CD4-positive, alpha-beta memory T cell (primary cell): Measurements from ENCODE around the gene TMED6. TPM values are rescaled to one million over a fixed set of nuclear protein-coding genes. Genes with fewer than 3 reads are reported as not detected.
A peak's percentile ranks its signal among the peaks of the same experiment; 100 is the strongest.

Experiments used
- CTCF ChIA-PET: fragments of 350-600 bp; sonication (Branson Sonifier 250); formaldehyde crosslinking; loops from one replicate; lab custom pipeline; 2021; ENCODE audit warnings: inconsistent platforms; ENCODE audit not compliant: partially characterized antibody; lab: Charles Lee
- POLR2A ChIA-PET: fragments of 350-600 bp; sonication (Branson Sonifier 250); formaldehyde crosslinking; loops from one replicate; lab custom pipeline; 2021; ENCODE audit not compliant: partially characterized antibody; lab: Charles Lee
- DNase-seq, 5 donors: peaks; one replicate each; pipeline versions ENCODE4 v3.0.0 to v3.0.0-alpha.2; 2020 to 2022; ENCODE audit warnings: mixed read lengths in 1 of 5
- H3K27ac ChIP-seq: one replicate; pipeline ENCODE4 v1.7.0; 2013; ENCODE audit warnings: low read depth, low read length
- H3K27me3 ChIP-seq: 2 replicates; pipeline ENCODE4 v1.7.0; 2013; ENCODE audit warnings: mild to moderate bottlenecking, low read length, moderate library complexity; ENCODE audit not compliant: insufficient read depth
- H3K36me3 ChIP-seq: 2 replicates; pipeline ENCODE4 v1.7.0; 2013; ENCODE audit warnings: mild to moderate bottlenecking, low read length, moderate library complexity; ENCODE audit not compliant: insufficient read depth
- H3K4me1 ChIP-seq: 2 replicates; pipeline ENCODE4 v1.7.0; 2013; ENCODE audit warnings: mild to moderate bottlenecking, low read length, moderate library complexity; ENCODE audit not compliant: insufficient read depth
- H3K4me3 ChIP-seq, 2 donors: one replicate each; pipeline ENCODE4 v1.7.0; 2013; ENCODE audit warnings: low read length in 2 of 2, mild to moderate bottlenecking in 1 of 2
- H3K9me3 ChIP-seq, 2 donors: one replicate each; pipeline ENCODE4 v1.7.0; 2013; ENCODE audit warnings: low read length in 2 of 2, control low read depth in 1 of 2; ENCODE audit not compliant: control insufficient read depth in 1 of 2
- H3K27ac Mint-ChIP-seq, 7 donors: one replicate each; pipeline ENCODE4 v1.8.0; 2020 to 2021; ENCODE audit warnings: mixed read lengths in 7 of 7, mild to moderate bottlenecking in 6 of 7, inconsistent platforms in 3 of 7, moderate library complexity in 3 of 7
- H3K27me3 Mint-ChIP-seq, 2 donors: one replicate each; pipeline ENCODE4 v1.8.0; 2020 to 2021; ENCODE audit warnings: mixed read lengths in 2 of 2
- H3K36me3 Mint-ChIP-seq, 2 donors: one replicate each; pipeline ENCODE4 v1.8.0; 2020 to 2021; ENCODE audit warnings: mixed read lengths in 2 of 2, inconsistent platforms in 1 of 2, mild to moderate bottlenecking in 1 of 2
- H3K4me1 Mint-ChIP-seq, 4 donors: one replicate each; pipeline ENCODE4 v1.8.0; 2020 to 2021; ENCODE audit warnings: mixed read lengths in 4 of 4, mild to moderate bottlenecking in 1 of 4
- H3K4me3 Mint-ChIP-seq, 8 donors: one replicate each; pipeline ENCODE4 v1.8.0; 2020 to 2021; ENCODE audit warnings: mixed read lengths in 8 of 8, mild to moderate bottlenecking in 7 of 8, moderate library complexity in 6 of 8, inconsistent platforms in 3 of 8
- H3K9me3 Mint-ChIP-seq, 8 donors: one replicate each; pipeline ENCODE4 v1.8.0; 2020 to 2021; ENCODE audit warnings: mixed read lengths in 8 of 8, mild to moderate bottlenecking in 5 of 8, inconsistent platforms in 3 of 8, moderate library complexity in 1 of 8
- intact Hi-C: fragments of 100-400 bp; cut with micrococcal nuclease; formaldehyde crosslinking; loops from one replicate; pipeline ENCODE4 v1.15.1; 2023
- polyA plus RNA-seq, 2 donors: library from polyadenylated mRNA; unstranded; fragments of 300-500 nt; fragmentation: Illumina TruSeq; gene quantifications; one replicate each; pipeline ENCODE4 v1.2.3, GENCODE V29; 2021
- total RNA-seq, 2 experiments: library from RNA; stranded (reverse); gene quantifications; one replicate each; pipeline ENCODE4 v1.2.3, GENCODE V29; 2021

TMED6 gene
- total RNA-seq: 1 to 10 TPM; 2.5 to 5.4 TPM
- polyA plus RNA-seq: under 1 TPM in 1 of 2 donors, not detected in 1; 0.30 TPM

DNA sequence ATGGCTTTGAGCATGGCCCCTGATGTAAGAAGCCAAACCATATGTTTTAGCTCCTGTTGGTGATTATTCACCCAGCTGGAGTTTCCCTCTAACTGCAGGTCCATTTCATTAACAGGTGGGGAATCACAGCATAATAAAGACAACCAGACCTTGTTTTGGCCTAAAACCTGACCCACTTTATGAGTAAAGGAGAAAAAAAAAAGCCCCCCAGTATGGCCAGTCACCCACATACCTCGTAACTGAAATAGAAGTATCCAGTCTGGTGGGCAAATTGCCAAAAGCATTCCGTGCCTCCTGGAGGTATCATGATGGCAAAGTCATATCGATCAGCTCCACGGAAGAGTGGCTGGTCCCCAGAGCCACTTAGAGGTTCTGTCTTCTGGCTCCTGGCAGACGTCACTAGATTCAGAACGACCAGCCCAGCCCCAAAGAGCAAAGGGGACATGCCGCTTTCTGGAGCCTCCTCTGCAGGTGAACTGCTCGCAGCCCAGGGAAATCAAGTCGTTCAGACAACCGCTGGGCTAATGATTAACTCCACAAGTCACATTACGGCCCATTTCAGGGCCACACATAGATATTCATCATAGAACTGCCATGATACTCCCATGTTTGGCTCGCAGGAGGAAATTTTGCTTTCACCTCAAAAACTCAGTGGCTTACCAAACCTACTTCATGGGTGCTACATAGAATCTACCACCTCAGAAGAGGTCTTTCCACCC lies at the start of gene TMED6:
Gene TMED6, minus strand, starts transcription at position 478 of the 719 bp plus-strand sequence. Its CDS starts 33 bp downstream, at position 445.
- Histone ChIP-seq H3K27me3 (no peaks in the 10 kb centered on the region), H3K4me1 (no peaks in the 10 kb centered on the region), H3K9me3 (no peaks in the 10 kb centered on the region), H3K27ac (no peak within 1 kb of the TSS), H3K4me3 (no peak within 1 kb of the TSS), H3K36me3 (peaks cover 7% of the 10 kb centered on the region)
- no peak within 1 kb of the TSS for H3K4me3 Mint-ChIP-seq
- H3K4me1 Mint-ChIP-seq: peaks cover 0 to 4% (median 1%) of the 10 kb centered on the region in 4 donors
- ChIA-PET CTCF (no interaction called here), POLR2A (interaction anchor here (0.6 to 0.9 kb wide), 3 partner anchors 22 to 411 kb away, joined by 3 to 6 read pairs (median 3); partner anchors contain the start of gene WWP2)
- intact Hi-C loops: no loop called here
- peaks cover 0 to 2% (median 0%) of the 10 kb centered on the region in 8 donors for H3K9me3 Mint-ChIP-seq
- peak within 1 kb of the TSS in 2 of 7 donors; percentile 15 to 68 for H3K27ac Mint-ChIP-seq
- DNase-seq: no peak
- H3K36me3 Mint-ChIP-seq: peaks cover 9 to 48% of the 10 kb centered on the region in 2 donors
- H3K27me3 Mint-ChIP-seq: no peaks in the 10 kb centered on the region

DNA sequence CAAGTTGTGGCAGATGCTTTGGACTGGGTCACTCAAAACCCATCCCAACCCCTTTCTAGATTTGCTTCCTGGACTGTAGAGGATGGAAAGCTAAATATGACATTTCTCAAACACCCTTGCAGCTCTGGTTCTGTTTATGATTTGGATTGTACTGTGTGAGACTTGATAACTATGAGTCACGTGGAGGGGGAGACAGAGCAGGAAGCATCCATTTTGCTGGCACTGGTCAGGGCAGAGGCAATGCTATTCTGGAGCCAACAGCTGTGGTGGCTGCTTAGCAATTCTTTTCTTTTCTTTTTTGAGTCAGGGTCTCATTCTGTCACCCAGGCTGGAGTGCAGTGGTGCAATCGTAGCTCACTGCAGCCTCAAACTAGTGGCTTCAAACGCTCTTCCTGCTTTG lies 47.8 kb upstream of the TMED6 start:
- H3K4me1 Mint-ChIP-seq: peaks cover 0 to 6% (median 5%) of the 10 kb centered on the region in 4 donors
- H3K9me3 ChIP-seq: no peaks in the 10 kb centered on the region
- H3K9me3 Mint-ChIP-seq: no peaks in the 10 kb centered on the region
- no peak overlapping the region for H3K27ac ChIP-seq
- peaks cover 0 to 3% of the 10 kb centered on the region in 2 donors for H3K27me3 Mint-ChIP-seq
- H3K27ac Mint-ChIP-seq: no peak overlapping the region
- intact Hi-C loops: loop anchor here (5.0 kb wide), 2 partner anchors 308 to 1253 kb away; no protein-coding TSS in a partner anchor
- H3K36me3 ChIP-seq: no peaks in the 10 kb centered on the region
- POLR2A ChIA-PET: no interaction called here
- CTCF ChIA-PET: interaction anchor here (1.4 to 2.1 kb wide), 3 partner anchors 19 to 355 kb away, joined by 4 to 6 read pairs (median 4); partner anchors contain the start of gene NOB1
- DNase-seq: no peak
- no peaks in the 10 kb centered on the region for H3K27me3 ChIP-seq
- no peak overlapping the region for H3K4me3 ChIP-seq
- no peak overlapping the region for H3K4me3 Mint-ChIP-seq
- H3K36me3 Mint-ChIP-seq: no peaks in the 10 kb centered on the region
- H3K4me1 ChIP-seq: peaks cover 4% of the 10 kb centered on the region

DNA sequence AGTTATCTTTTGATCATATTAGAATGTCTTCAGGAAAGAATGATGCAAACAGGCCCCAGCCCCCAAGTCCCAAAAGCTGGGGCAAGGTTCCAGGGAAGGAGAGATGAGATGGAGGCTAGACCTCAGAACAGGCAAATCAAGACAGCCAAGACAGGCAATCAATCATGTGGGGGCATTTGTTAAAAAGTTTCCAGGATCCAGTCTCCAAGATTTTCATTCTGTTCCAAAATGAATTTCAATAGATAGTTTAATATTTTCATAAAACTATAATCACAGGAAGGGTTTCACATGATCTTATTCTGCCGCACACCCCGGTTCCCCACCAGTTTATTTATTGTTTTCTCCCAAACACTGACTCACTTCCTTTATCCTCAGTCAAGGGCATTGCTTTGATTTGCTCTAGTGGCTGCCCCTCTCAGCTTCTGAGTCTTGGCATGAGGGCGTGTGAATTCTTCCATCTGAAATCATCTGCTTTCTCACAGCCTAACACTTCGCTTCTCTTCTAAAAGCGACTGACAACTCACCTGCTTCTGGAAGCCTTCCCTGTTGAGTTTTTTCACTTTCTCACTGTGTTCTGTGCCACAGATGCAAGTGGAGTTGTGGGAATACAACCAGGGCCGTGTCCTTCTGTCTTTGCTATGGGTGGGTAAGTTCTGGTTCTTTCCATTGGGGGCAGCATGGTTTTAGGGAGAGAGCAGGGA lies 46.4 kb upstream of the TMED6 start:
- H3K36me3 ChIP-seq: no peaks in the 10 kb centered on the region
- H3K4me3 ChIP-seq: no peak overlapping the region
- Mint-ChIP-seq H3K36me3 (no peaks in the 10 kb centered on the region), H3K27ac (no peak overlapping the region), H3K4me3 (no peak overlapping the region), H3K4me1 (peaks cover 0 to 6% (median 5%) of the 10 kb centered on the region in 4 donors), H3K9me3 (no peaks in the 10 kb centered on the region), H3K27me3 (peaks cover 0 to 3% of the 10 kb centered on the region in 2 donors)
- DNase-seq: no peak
- POLR2A ChIA-PET: no interaction called here
- intact Hi-C loops: loop anchor here (2.0 to 5.0 kb wide), 3 partner anchors 47 to 1254 kb away; no protein-coding TSS in a partner anchor
- CTCF ChIA-PET: interaction anchor here (0.7 to 4.5 kb wide), 8 partner anchors 20 to 356 kb away, joined by 3 to 36 read pairs (median 6); partner anchors contain the start of gene NOB1
- peaks cover 4% of the 10 kb centered on the region for H3K4me1 ChIP-seq
- no peaks in the 10 kb centered on the region for H3K9me3 ChIP-seq
- no peak overlapping the region for H3K27ac ChIP-seq
- H3K27me3 ChIP-seq: no peaks in the 10 kb centered on the region

DNA sequence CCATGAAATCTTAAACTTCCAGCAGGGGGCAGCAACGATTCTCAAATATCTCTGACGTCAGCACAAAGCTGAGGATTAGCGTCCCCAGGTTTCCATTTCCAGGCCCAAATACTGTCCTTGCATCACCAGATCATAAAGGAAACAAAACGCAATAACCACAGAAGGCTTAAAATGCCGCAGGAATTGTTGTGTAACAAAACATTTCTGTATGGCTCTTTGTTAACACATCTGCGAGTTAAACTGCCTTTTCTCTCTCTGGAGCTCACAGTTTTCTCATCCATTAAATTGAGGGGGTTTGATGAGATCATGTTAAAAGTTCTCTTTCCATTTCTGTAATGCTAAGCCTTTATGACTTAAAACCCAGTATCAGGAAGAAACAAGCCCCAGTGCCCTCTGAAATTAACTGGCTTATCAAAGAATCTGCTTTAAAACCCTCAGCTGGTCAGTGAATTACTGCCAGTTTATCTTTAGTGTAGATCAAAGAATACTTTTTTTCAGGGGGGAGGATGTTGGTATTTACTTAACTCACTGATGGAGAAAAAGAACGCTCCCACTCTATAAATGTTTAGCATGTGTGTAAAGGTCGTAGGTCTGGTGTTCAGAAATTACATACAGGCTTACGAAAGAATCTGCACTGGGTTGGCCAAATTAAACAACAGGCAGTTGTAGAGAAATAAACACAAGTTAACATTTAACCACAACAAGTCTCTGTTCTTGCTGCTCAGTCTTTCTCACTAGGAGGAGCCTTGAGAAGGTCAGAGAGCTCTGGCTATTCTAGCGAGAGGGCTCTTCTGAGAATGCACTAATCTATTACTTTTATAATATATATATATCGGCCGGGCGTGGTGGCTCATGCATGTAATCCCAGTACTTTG lies 44.8 kb upstream of the TMED6 start:
- peak overlapping the region; percentile 31 for H3K27ac ChIP-seq
- intact Hi-C loops: loop anchor here (1.0 to 5.0 kb wide), 7 partner anchors 28 to 1256 kb away; partner anchors contain the start of genes CYB5B and NOB1
- H3K36me3 ChIP-seq: no peaks in the 10 kb centered on the region
- H3K4me1 Mint-ChIP-seq: peaks cover 0 to 6% (median 5%) of the 10 kb centered on the region in 4 donors
- H3K4me3 ChIP-seq: no peak overlapping the region
- no peaks in the 10 kb centered on the region for H3K9me3 ChIP-seq
- no peaks in the 10 kb centered on the region for H3K36me3 Mint-ChIP-seq
- ChIA-PET CTCF (interaction anchor here (0.6 to 4.5 kb wide), 46 partner anchors 8 to 374 kb away, joined by 3 to 36 read pairs (median 4); partner anchors contain the start of genes CYB5B and NOB1), POLR2A (interaction anchor here (0.8 to 1.2 kb wide), 5 partner anchors 10 to 358 kb away, joined by 3 to 7 read pairs (median 4); partner anchors contain the start of gene NOB1)
- no peaks in the 10 kb centered on the region for H3K27me3 ChIP-seq
- peak overlapping the region in 6 of 7 donors; percentile 6 to 81 (median 24) for H3K27ac Mint-ChIP-seq
- DNase-seq: peak; percentile 65 to 76 (median 68)
- peaks cover 4% of the 10 kb centered on the region for H3K4me1 ChIP-seq
- H3K9me3 Mint-ChIP-seq: no peaks in the 10 kb centered on the region
- H3K4me3 Mint-ChIP-seq: peak overlapping the region in 1 of 8 donors; percentile 27
- peaks cover 0 to 3% of the 10 kb centered on the region in 2 donors for H3K27me3 Mint-ChIP-seq

GRCh38 chr16:69395859-69396186 lies 44.2 kb upstream of the TMED6 start:
- Histone ChIP-seq H3K27me3 (no peaks in the 10 kb centered on the region), H3K36me3 (no peaks in the 10 kb centered on the region), H3K27ac (peak overlapping the region; percentile 31), H3K4me3 (no peak overlapping the region), H3K4me1 (peaks cover 4% of the 10 kb centered on the region), H3K9me3 (no peaks in the 10 kb centered on the region)
- intact Hi-C loops: loop anchor here (1.0 to 5.0 kb wide), 7 partner anchors 28 to 1256 kb away; partner anchors contain the start of genes CYB5B and NOB1
- Mint-ChIP-seq H3K4me1 (peaks cover 0 to 6% (median 5%) of the 10 kb centered on the region in 4 donors), H3K27ac (peak overlapping the region in 4 of 7 donors; percentile 6 to 81 (median 14)), H3K27me3 (peaks cover 0 to 2% of the 10 kb centered on the region in 2 donors), H3K9me3 (no peaks in the 10 kb centered on the region), H3K4me3 (peak overlapping the region in 1 of 8 donors; percentile 27), H3K36me3 (no peaks in the 10 kb centered on the region)
- POLR2A ChIA-PET: interaction anchor here (0.8 to 1.2 kb wide), 4 partner anchors 13 to 359 kb away, joined by 3 to 7 read pairs (median 4); partner anchors contain the start of gene NOB1
- CTCF ChIA-PET: interaction anchor here (0.6 to 4.5 kb wide), 42 partner anchors 8 to 359 kb away, joined by 3 to 36 read pairs (median 4); partner anchors contain the start of genes CYB5B and NOB1
- no peak for DNase-seq
